Measurements from ENCODE around the gene PRCP.

PRCP gene

DNA sequence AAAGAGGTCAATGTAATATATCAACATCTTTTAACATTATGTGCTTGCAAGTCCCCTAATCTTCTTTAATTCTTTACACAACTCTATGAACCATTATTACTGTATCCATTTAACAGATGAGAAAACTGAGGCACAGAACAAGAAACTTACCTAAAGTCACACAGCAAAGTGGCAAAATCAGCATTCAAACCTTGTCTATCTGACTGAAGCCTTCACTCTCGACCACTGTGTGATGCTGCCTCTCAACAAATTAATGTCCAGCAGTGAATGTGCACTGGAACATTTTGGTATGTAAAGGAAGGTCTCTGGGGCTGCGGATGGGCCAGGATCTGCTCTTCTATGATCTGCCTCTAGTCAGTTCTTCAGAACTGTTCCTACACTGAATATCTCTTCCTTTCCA is 42.1 kb downstream of the PRCP start:
- TF ChIP-seq SIN3A (IDR thresholded peaks at IDR 0.05; ENCODE audit: borderline replicate concordance, insufficient read depth, low read length) (no peak), POLR2AphosphoS5 (IDR thresholded peaks at IDR 0.05; ENCODE audit: low read depth, low read length) (no peak), REST (IDR thresholded peaks at IDR 0.05; ENCODE audit: insufficient read depth in 1 of 2, low read depth in 2 of 2, low read length in 2 of 2) (no peak), FOXP2 (optimal IDR thresholded peaks at IDR 0.05; ENCODE audit: borderline replicate concordance, extremely low read depth, extremely low read length, insufficient read depth) (no peak), TAF1 (IDR thresholded peaks at IDR 0.05; ENCODE audit: borderline replicate concordance, insufficient read depth, low read length) (no peak)

DNA sequence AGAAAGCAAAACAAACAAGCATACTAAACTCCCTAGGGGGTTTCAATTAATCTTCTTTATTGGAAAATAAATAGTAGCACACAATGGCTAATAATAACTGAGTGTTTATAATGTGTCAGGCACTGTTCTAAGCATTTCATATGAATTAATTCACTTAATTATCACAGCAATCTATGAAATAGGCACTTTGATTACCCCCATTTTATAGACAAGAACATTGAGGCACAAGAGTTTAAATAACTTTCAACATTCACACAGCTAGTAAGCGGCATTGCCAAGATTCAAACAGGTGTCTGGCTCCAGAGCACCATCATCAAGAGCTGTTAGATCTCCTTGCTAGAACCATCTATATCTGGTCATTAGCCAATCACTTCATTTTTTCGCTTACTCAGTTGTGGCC is 43.1 kb downstream of the PRCP start:
- TF ChIP-seq TAF1 (IDR thresholded peaks at IDR 0.05; ENCODE audit: borderline replicate concordance, insufficient read depth, low read length): no peak
- no peak for TF ChIP-seq REST (IDR thresholded peaks at IDR 0.05; ENCODE audit: insufficient read depth in 1 of 2, low read depth in 2 of 2, low read length in 2 of 2)
- no peak for TF ChIP-seq FOXP2 (optimal IDR thresholded peaks at IDR 0.05; ENCODE audit: borderline replicate concordance, extremely low read depth, extremely low read length, insufficient read depth)
- no peak for TF ChIP-seq SIN3A (IDR thresholded peaks at IDR 0.05; ENCODE audit: borderline replicate concordance, insufficient read depth, low read length)
- TF ChIP-seq POLR2AphosphoS5 (IDR thresholded peaks at IDR 0.05; ENCODE audit: low read depth, low read length): no peak

GRCh38 chr11:82855616-82856015 is 44.6 kb downstream of the PRCP start:
- TF ChIP-seq SIN3A (IDR thresholded peaks at IDR 0.05; ENCODE audit: borderline replicate concordance, insufficient read depth, low read length) (no peak), FOXP2 (optimal IDR thresholded peaks at IDR 0.05; ENCODE audit: borderline replicate concordance, extremely low read depth, extremely low read length, insufficient read depth) (no peak), POLR2AphosphoS5 (IDR thresholded peaks at IDR 0.05; ENCODE audit: low read depth, low read length) (no peak), REST (IDR thresholded peaks at IDR 0.05; ENCODE audit: insufficient read depth in 1 of 2, low read depth in 2 of 2, low read length in 2 of 2) (no peak), TAF1 (IDR thresholded peaks at IDR 0.05; ENCODE audit: borderline replicate concordance, insufficient read depth, low read length) (no peak)

- TF ChIP-seq REST (IDR thresholded peaks at IDR 0.05; ENCODE audit: insufficient read depth in 1 of 2, low read depth in 2 of 2, low read length in 2 of 2) (no peak), FOXP2 (optimal IDR thresholded peaks at IDR 0.05; ENCODE audit: borderline replicate concordance, extremely low read depth, extremely low read length, insufficient read depth) (no peak), TAF1 (IDR thresholded peaks at IDR 0.05; ENCODE audit: borderline replicate concordance, insufficient read depth, low read length) (no peak), SIN3A (IDR thresholded peaks at IDR 0.05; ENCODE audit: borderline replicate concordance, insufficient read depth, low read length) (no peak), POLR2AphosphoS5 (IDR thresholded peaks at IDR 0.05; ENCODE audit: low read depth, low read length) (no peak)
Measured at GRCh38 chr11:82854242-82854641, 46.0 kb downstream of the PRCP start.

DNA sequence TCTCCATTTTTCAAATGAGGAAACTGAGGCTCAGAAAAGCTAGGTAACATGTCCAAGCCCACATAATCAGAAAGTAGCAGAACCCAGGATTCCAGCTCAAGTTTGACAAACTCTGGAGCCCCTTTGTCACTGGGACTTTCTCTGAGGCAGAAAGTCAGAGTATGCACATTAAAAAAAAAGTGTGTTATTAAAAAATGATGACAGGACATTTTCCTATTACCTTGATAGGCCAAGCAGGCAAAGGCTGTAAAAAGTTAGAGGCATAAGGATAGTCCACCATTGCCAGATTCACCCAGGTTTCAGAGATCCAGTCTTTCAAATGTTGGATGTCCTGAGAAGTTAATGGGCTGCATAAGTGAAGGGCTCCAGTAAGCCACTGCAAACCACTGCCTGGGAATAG is 51.4 kb downstream of the PRCP start:
- TF ChIP-seq REST (IDR thresholded peaks at IDR 0.05; ENCODE audit: insufficient read depth in 1 of 2, low read depth in 2 of 2, low read length in 2 of 2) (no peak), TAF1 (IDR thresholded peaks at IDR 0.05; ENCODE audit: borderline replicate concordance, insufficient read depth, low read length) (no peak), POLR2AphosphoS5 (IDR thresholded peaks at IDR 0.05; ENCODE audit: low read depth, low read length) (no peak), SIN3A (IDR thresholded peaks at IDR 0.05; ENCODE audit: borderline replicate concordance, insufficient read depth, low read length) (no peak), FOXP2 (optimal IDR thresholded peaks at IDR 0.05; ENCODE audit: borderline replicate concordance, extremely low read depth, extremely low read length, insufficient read depth) (no peak)
